ENCODE data around the gene TMEM14A.
"Not testable (repeated sequence)": the region's sequence is repeated elsewhere in the genome, so short reads cannot be mapped to it uniquely, and the experiment has no call there.

TMEM14A gene

GRCh38 chr6:52704781-52705502 lies 34.0 kb downstream of the TMEM14A start:
- not testable (repeated sequence) for DNase-seq

- DNase-seq: no peak
Observed at GRCh38 chr6:52706001-52706400, 35.1 kb downstream of the TMEM14A start.

- DNase-seq: no peak
Observed at GRCh38 chr6:52707963-52708680, 37.2 kb downstream of the TMEM14A start.

GRCh38 chr6:52712136-52712535 lies 41.2 kb downstream of the TMEM14A start:
- DNase-seq: no peak

GRCh38 chr6:52714761-52715160 lies 43.8 kb downstream of the TMEM14A start:
- not testable (repeated sequence) for DNase-seq

GRCh38 chr6:52718550-52718949 lies 47.6 kb downstream of the TMEM14A start:
- DNase-seq: no peak

- DNase-seq: no peak
Observed at GRCh38 chr6:52720321-52720720, 49.4 kb downstream of the TMEM14A start.

GRCh38 chr6:52724042-52724405 lies 53.1 kb downstream of the TMEM14A start:
- no peak for DNase-seq

- peak; percentile 36 for DNase-seq
Observed at GRCh38 chr6:52724406-52725121, 53.7 kb downstream of the TMEM14A start.

GRCh38 chr6:52725143-52725534 lies 54.2 kb downstream of the TMEM14A start:
- DNase-seq: no peak

- DNase-seq: no peak
Observed at GRCh38 chr6:52725535-52726192, 54.8 kb downstream of the TMEM14A start.

- DNase-seq: no peak
Observed at GRCh38 chr6:52726193-52726542, 55.3 kb downstream of the TMEM14A start.

- no peak for DNase-seq
Observed at GRCh38 chr6:52726741-52727535, 56.0 kb downstream of the TMEM14A start.

- DNase-seq: no peak
Observed at GRCh38 chr6:52727908-52728307, 57.0 kb downstream of the TMEM14A start.

- no peak for DNase-seq
Observed at GRCh38 chr6:52728394-52728793, 57.5 kb downstream of the TMEM14A start.

- no peak for DNase-seq
Observed at GRCh38 chr6:52729576-52729975, 58.7 kb downstream of the TMEM14A start.

- no peak for DNase-seq
Observed at GRCh38 chr6:52731719-52732118, 60.8 kb downstream of the TMEM14A start.

GRCh38 chr6:52733172-52733571 lies 62.3 kb downstream of the TMEM14A start:
- DNase-seq: no peak

- no peak for DNase-seq
Observed at GRCh38 chr6:52734072-52734471, 63.2 kb downstream of the TMEM14A start.

- no peak for DNase-seq
Observed at GRCh38 chr6:52735071-52735470, 64.2 kb downstream of the TMEM14A start.

GRCh38 chr6:52736145-52736544 lies 65.2 kb downstream of the TMEM14A start:
- no peak for DNase-seq
